IPS-NIHi7 (cell line): ENCODE data around the gene SEC61G.

Source experiments
- DNase-seq: peaks from one replicate; pipeline ENCODE4 v3.0.0; 2012; ENCODE audit warnings: mixed read lengths; ENCODE audit errors: extremely low spot score

The SEC61G gene

GRCh38 chr7:54758702-54759592 lies at the start of gene SEC61G:
Gene SEC61G, minus strand, starts transcription at chr7:54759211. Its CDS starts 1,623 bp downstream, at chr7:54757588.
- peak; percentile 96 for DNase-seq

DNA sequence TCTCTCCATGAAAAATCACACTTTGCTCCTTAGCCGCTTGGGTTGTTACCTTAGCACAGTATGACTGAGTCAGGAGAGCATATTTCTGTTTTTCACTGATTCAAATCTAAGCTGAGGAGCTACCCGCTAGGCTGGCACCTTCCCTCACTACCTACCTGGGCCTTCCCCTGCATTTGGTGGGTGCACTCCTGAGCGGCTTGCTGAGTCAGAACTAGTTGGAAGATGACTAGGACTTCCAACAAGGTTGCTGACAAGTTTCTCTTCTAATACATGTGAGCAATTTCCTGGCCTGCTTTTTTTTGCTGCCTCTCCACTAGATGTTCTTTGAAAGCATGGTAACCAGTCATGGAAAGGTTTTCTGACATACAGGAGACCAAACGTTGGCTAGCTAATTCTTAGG lies 43.8 kb upstream of the SEC61G start:
- DNase-seq, result no peak

DNA sequence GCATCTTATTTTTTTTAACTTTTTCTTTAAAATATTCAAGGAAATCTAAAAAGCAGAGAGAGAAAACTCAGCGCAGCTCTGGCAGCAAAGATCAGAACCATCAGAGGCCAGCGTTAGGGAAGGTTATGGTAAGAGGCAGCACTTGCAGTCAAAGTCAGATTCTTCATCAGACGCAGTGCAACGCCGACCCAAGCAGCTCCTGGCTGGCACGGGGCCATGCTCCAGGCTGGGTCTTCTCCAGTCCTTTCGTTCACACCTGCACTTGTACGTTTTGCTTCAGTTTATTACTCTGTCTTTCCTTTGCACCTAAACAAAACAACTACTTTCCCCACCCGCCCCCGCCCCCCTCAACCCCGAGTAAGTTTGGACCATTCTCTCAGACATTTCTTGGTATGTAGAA lies 43.1 kb upstream of the SEC61G start:
- no peak for DNase-seq

DNA sequence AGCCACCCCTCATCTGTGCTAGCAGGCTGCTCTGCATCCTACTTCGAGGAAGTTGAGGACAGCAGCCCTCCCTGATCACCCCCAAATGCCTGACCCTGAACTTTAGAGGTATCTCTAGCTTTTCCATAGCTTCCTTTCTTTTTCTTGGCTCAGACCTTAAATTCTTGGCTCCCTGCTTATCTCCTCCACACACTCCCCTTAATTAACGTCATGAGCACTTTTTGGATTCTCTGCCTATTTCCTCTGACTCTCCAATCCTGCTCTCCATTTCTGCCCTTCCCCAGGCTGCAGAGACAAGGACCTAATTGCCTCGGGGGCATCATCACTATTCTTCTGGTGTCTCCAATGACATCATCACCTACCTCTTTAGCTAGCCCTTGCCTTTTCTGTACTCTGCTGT lies 40.8 kb upstream of the SEC61G start:
- no peak for DNase-seq

- DNase-seq, result no peak
Observed at GRCh38 chr7:54798530-54798929, 39.5 kb upstream of the SEC61G start.

- DNase-seq, result no peak
Observed at GRCh38 chr7:54796853-54797252, 37.8 kb upstream of the SEC61G start.

DNA sequence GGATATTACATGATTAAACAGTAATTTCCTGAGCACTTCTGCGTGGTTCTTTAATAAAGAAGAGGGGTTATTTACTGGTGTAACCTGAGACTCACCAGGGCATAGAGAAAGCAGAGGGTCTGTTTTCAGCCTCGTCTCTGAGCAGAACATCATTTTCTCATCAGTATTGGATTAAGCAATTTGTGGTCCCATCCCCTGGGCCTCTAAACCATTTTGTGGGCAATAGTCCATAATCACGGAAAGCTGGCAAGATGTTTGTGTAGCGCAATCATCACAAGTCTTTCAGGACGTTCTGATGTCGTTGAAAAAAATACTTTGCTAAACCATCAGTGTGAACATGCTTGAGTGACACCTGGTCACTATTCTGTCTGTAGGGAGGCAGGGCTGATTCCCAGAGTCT lies 37.1 kb upstream of the SEC61G start:
- no peak for DNase-seq

- DNase-seq, result no peak
Observed at GRCh38 chr7:54792383-54792782, 33.4 kb upstream of the SEC61G start.

- peak; percentile 85 for DNase-seq
Observed at GRCh38 chr7:54788664-54789063, 29.7 kb upstream of the SEC61G start.

DNA sequence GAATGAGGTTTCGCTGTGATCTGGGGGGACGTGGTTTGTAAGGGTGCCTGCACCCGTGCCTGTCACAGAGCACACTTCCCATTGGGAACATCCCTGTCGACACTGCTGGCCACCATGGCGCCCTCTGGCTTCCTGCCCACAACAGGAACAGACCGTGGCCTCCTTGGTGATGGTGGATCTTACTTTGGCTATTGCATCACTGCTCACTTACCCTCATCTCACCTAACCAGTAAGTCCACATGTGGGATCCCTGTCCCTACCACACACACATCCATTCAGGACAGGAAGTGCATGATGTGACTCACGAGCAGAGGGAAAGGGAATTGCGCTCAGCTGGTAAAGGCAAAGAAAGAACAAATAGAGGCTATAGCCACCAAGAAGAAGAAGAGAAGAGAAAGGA lies 26.2 kb upstream of the SEC61G start:
- DNase-seq, result peak; percentile 35

DNA sequence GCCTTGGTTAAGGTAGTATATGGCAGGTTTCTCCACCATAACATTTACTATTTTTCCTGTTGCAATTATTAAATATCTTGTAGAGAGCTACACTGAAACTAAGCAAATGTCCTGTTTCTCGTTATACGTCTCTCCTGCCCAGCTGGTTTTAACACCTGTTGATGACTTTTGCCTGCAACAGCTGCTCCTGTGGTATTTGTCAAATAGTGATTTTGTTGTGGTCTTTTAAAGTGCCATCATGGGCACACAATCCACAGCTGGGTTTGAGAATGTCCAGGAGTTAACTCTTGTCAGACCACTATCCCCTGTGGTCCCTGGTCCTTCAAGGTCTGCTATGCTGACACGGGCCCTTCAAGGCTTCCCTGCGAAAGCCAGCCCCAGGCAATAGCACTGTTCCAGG lies 24.9 kb upstream of the SEC61G start:
- no peak for DNase-seq

DNA sequence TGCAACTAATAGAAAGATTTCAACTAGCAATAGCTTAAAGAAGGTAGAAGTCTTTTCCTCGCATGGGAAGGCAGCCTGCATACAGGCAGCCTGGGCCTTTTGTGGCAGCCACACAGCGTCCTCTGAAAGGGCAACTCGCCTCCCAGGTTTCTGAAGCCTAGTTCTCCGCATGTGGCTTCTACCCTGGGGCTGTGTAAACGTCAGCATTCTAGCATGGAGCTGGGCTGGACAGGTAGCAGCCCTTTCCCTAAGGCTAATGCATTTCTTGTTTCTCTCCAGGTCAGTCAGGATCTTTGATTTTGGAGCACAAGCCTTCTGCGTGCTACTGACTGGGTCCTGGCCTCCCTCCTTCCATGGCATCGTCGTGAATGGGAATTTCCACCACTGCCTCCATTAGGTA lies 23.8 kb upstream of the SEC61G start:
- DNase-seq, result peak; percentile 22

GRCh38 chr7:54782314-54782713 lies 23.3 kb upstream of the SEC61G start:
- DNase-seq, result no peak

- DNase-seq, result no peak
Observed at GRCh38 chr7:54781134-54781920, 22.3 kb upstream of the SEC61G start.

GRCh38 chr7:54780490-54780889 lies 21.5 kb upstream of the SEC61G start:
- no peak for DNase-seq

- no peak for DNase-seq
Observed at GRCh38 chr7:54778696-54779540, 19.9 kb upstream of the SEC61G start.

DNA sequence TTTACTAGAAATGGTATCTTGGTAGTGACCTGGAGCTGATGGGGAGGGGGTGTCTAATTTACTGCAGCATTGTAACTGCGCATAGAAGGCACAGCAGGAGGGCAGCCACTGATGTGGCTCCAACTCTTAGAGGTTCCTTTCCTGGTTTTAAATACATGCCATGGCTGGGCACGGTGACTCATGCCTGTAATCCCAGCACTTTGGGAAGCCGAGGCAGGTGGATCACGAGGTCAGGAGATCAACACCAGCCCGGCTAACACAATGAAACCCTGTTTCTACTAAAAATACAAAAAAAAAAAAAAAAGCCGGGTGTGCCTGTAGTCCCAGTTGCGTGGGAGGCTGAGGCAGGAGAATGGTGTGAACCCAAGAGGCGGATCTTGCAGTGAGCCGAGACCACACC lies 19.2 kb upstream of the SEC61G start:
- no peak for DNase-seq

DNA sequence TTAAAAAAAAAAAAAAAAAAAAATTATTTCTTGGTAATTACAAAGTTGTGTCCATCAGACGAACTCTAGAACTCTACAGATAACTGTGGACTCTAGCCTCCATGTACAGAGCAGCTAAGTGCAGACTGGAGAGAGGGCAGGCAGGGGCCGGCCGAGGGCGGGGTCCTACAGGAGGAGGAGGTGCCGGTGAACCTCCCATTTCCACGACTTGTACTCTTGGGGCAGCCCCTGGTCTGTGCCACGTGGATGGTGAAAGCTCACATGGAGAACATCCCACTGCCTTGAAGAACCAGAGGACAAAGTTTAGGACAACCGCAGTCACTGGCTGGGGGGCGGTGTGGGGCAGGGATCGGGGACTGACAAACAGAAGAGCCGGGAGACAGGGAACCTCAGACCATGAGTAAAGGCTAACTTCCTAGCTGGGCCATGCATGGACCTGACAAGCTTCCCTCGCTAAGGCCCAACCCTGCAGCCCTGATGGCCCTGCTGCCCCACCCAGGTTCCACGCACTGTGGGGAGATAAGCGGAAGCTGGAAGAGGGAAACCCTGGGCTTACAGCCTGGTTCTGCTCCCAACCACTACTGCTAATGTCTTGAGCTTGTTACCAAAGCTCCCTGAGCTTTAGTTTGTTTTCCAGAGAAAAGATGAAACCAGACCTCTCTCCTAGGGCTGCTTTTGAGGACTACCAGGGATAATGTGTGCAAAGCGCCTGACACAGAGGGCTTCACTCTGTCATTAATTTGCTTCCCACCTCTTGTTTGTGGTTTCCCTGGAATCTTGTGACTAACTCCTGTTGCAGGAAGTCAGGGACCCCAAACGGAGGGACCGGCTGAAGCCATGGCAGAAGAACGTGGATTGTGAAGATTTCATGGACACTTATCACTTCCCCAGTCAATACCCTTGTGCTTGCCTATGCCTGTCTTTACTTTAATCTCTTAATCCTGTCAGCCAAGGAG lies 16.1 kb upstream of the SEC61G start:
- DNase-seq, result no peak

GRCh38 chr7:54773472-54774399 lies 14.7 kb upstream of the SEC61G start:
- peak; percentile 77 for DNase-seq

GRCh38 chr7:54769203-54769602 lies 10.2 kb upstream of the SEC61G start:
- no peak for DNase-seq
